ENCODE data around the gene DUSP21. TPM values are rescaled to one million over a fixed set of nuclear protein-coding genes. Genes with fewer than 3 reads are reported as not detected.

DUSP21 gene
- total RNA-seq, 5 donors from 2014 or later (not counting 1 experiment from before 2014, with no cell fraction given), result not detected

Other genes with a start within 250 kb of the DUSP21 start
- 10 to 100 TPM; 37.1 to 97.3 (median 55.7) TPM for gene KDM6A, start 29.2 kb downstream of the DUSP21 start, total RNA-seq